Measurements from ENCODE around the gene EPHB6.

Gene EPHB6

DNA sequence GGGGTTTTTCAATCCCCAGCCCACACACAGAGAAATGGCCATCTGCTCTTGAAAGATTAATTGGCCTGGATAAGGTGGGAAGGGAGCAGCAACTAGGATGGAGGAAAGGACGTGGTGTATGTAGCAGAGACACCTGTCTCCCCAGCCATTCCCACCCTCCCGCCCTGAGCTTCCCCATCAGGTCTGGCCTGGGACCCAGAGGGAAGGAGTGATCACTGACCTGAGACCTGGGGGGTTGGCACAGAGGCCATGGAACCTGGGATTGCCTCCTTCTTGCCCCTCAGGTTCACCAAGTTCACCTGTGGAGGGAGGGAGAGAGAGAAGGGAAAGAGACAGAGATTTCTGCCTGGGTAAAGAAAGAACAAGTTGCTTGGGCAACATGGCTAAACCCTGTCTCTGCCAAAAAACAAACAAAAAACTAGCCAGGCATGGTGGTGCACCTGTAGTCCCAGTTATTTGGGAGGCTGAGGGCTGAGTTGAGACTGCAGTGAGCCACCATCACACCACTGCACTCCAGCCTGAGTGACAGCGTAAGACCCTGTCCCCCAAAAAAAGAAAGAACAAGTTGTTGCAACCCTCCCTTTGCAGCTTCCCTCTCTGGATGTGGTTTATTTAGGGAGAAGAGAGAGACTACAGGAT is 42.0 kb downstream of the EPHB6 start:
- Histone ChIP-seq H3K9me3 (ENCODE audit: control insufficient read depth, insufficient read depth, low read length) (no peaks in the 10 kb centered on the region), H3K4me1 (ENCODE audit: control insufficient read depth, insufficient read depth, low read length) (peaks cover 2% of the 10 kb centered on the region), H3K9ac (ENCODE audit: low read depth, low read length) (no peak overlapping the region), H3K4me3 (ENCODE audit: low read depth, low read length) (no peak overlapping the region), H3K36me3 (ENCODE audit: control insufficient read depth, insufficient read depth, low read length) (no peaks in the 10 kb centered on the region), H3K27me3 (ENCODE audit: control insufficient read depth, insufficient read depth, low read length) (no peaks in the 10 kb centered on the region)

GRCh38 chr7:142897691-142898090 is 42.8 kb downstream of the EPHB6 start:
- Histone ChIP-seq H3K9me3 (ENCODE audit: control insufficient read depth, insufficient read depth, low read length) (peaks cover 3% of the 10 kb centered on the region), H3K36me3 (ENCODE audit: control insufficient read depth, insufficient read depth, low read length) (no peaks in the 10 kb centered on the region), H3K27me3 (ENCODE audit: control insufficient read depth, insufficient read depth, low read length) (no peaks in the 10 kb centered on the region), H3K9ac (ENCODE audit: low read depth, low read length) (no peak overlapping the region), H3K4me3 (ENCODE audit: low read depth, low read length) (no peak overlapping the region), H3K4me1 (ENCODE audit: control insufficient read depth, insufficient read depth, low read length) (peaks cover 2% of the 10 kb centered on the region)

- Histone ChIP-seq H3K9ac (ENCODE audit: low read depth, low read length) (no peak overlapping the region), H3K27me3 (ENCODE audit: control insufficient read depth, insufficient read depth, low read length) (no peaks in the 10 kb centered on the region), H3K9me3 (ENCODE audit: control insufficient read depth, insufficient read depth, low read length) (peaks cover 3% of the 10 kb centered on the region), H3K4me3 (ENCODE audit: low read depth, low read length) (no peak overlapping the region), H3K4me1 (ENCODE audit: control insufficient read depth, insufficient read depth, low read length) (peaks cover 2% of the 10 kb centered on the region), H3K36me3 (ENCODE audit: control insufficient read depth, insufficient read depth, low read length) (no peaks in the 10 kb centered on the region)
These were observed 43.7 kb downstream of the EPHB6 start for GRCh38 chr7:142898377-142899170.

DNA sequence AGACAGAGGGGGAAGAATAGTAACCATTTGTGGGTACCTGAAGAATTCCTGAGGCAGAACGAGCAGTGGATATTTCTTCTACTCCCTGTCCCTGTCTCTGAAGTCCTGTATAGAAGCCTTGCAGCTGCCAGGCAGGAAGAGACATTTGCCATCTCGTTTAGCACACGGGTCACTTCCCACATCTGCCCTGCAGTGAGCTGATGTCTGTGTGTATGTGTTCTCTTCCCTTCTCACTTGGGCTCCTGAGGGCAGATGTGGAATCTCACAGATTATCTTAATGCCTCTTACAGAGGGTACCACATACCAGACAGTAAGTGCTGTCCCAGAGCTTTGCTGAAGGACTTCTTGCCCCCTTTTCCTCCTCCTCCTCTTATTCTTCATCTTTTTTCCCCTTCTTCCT is 44.8 kb downstream of the EPHB6 start:
- Histone ChIP-seq H3K4me1 (ENCODE audit: control insufficient read depth, insufficient read depth, low read length) (peaks cover 2% of the 10 kb centered on the region), H3K9me3 (ENCODE audit: control insufficient read depth, insufficient read depth, low read length) (peaks cover 3% of the 10 kb centered on the region), H3K27me3 (ENCODE audit: control insufficient read depth, insufficient read depth, low read length) (no peaks in the 10 kb centered on the region), H3K4me3 (ENCODE audit: low read depth, low read length) (no peak overlapping the region), H3K36me3 (ENCODE audit: control insufficient read depth, insufficient read depth, low read length) (no peaks in the 10 kb centered on the region), H3K9ac (ENCODE audit: low read depth, low read length) (no peak overlapping the region)

- H3K27me3 ChIP-seq (ENCODE audit: control insufficient read depth, insufficient read depth, low read length) = no peaks in the 10 kb centered on the region
- H3K36me3 ChIP-seq (ENCODE audit: control insufficient read depth, insufficient read depth, low read length) = no peaks in the 10 kb centered on the region
- H3K9ac ChIP-seq (ENCODE audit: low read depth, low read length) = no peak overlapping the region
- H3K4me1 ChIP-seq (ENCODE audit: control insufficient read depth, insufficient read depth, low read length) = peaks cover 2% of the 10 kb centered on the region
- no peak overlapping the region for H3K4me3 ChIP-seq (ENCODE audit: low read depth, low read length)
- H3K9me3 ChIP-seq (ENCODE audit: control insufficient read depth, insufficient read depth, low read length) = peaks cover 5% of the 10 kb centered on the region
These were observed 46.8 kb downstream of the EPHB6 start for GRCh38 chr7:142901426-142902259.

DNA sequence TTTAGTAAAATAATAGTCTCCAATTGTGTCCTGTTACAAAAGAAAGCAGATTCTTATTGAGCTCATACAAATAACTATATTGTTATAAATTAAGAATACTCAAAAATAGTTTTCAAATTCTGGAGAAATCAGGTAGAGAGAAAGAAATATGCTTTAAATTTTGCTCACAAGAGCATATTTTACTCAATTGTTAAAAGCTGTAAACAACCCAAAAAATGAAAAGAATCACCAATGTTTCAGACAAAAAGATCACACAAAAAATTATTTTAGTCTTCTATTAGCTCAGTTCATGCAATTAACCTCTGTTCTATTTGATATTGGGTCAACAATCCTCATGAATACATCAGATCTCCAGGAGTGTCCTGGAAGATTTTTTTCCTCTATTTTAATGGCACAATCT is 49.3 kb downstream of the EPHB6 start:
- Histone ChIP-seq H3K4me1 (ENCODE audit: control insufficient read depth, insufficient read depth, low read length) (no peaks in the 10 kb centered on the region), H3K27me3 (ENCODE audit: control insufficient read depth, insufficient read depth, low read length) (no peaks in the 10 kb centered on the region), H3K9me3 (ENCODE audit: control insufficient read depth, insufficient read depth, low read length) (peaks cover 5% of the 10 kb centered on the region), H3K9ac (ENCODE audit: low read depth, low read length) (no peak overlapping the region), H3K36me3 (ENCODE audit: control insufficient read depth, insufficient read depth, low read length) (no peaks in the 10 kb centered on the region), H3K4me3 (ENCODE audit: low read depth, low read length) (no peak overlapping the region)

DNA sequence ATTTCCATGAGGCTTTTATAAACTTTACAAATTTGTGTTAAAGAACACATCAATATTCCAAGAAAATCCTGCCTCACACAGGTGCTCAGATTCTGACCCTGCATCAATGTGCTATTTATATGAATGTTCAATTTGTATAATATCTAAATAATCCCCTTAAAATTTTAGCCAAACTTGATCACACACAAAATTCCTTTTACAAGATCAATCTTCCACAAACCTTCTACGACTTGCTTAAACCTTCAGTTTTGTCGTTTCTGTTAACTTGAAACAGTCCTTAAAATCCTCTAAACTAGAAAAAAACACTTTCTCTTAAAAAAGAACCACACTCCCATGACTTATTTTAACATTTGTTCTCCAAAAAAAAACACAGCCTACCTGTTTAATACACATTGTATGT is 50.9 kb downstream of the EPHB6 start:
- no peaks in the 10 kb centered on the region for H3K36me3 ChIP-seq (ENCODE audit: control insufficient read depth, insufficient read depth, low read length)
- H3K4me3 ChIP-seq (ENCODE audit: low read depth, low read length) = no peak overlapping the region
- H3K9ac ChIP-seq (ENCODE audit: low read depth, low read length) = no peak overlapping the region
- H3K9me3 ChIP-seq (ENCODE audit: control insufficient read depth, insufficient read depth, low read length) = peaks cover 5% of the 10 kb centered on the region
- no peaks in the 10 kb centered on the region for H3K27me3 ChIP-seq (ENCODE audit: control insufficient read depth, insufficient read depth, low read length)
- H3K4me1 ChIP-seq (ENCODE audit: control insufficient read depth, insufficient read depth, low read length) = no peaks in the 10 kb centered on the region

- no peaks in the 10 kb centered on the region for H3K27me3 ChIP-seq (ENCODE audit: control insufficient read depth, insufficient read depth, low read length)
- H3K36me3 ChIP-seq (ENCODE audit: control insufficient read depth, insufficient read depth, low read length) = no peaks in the 10 kb centered on the region
- H3K4me1 ChIP-seq (ENCODE audit: control insufficient read depth, insufficient read depth, low read length) = no peaks in the 10 kb centered on the region
- no peak overlapping the region for H3K4me3 ChIP-seq (ENCODE audit: low read depth, low read length)
- H3K9ac ChIP-seq (ENCODE audit: low read depth, low read length) = no peak overlapping the region
- peaks cover 5% of the 10 kb centered on the region for H3K9me3 ChIP-seq (ENCODE audit: control insufficient read depth, insufficient read depth, low read length)
These were observed 51.8 kb downstream of the EPHB6 start for GRCh38 chr7:142906643-142907042.

- Histone ChIP-seq H3K36me3 (ENCODE audit: control insufficient read depth, insufficient read depth, low read length) (no peaks in the 10 kb centered on the region), H3K9ac (ENCODE audit: low read depth, low read length) (no peak overlapping the region), H3K9me3 (ENCODE audit: control insufficient read depth, insufficient read depth, low read length) (peaks cover 2% of the 10 kb centered on the region), H3K27me3 (ENCODE audit: control insufficient read depth, insufficient read depth, low read length) (no peaks in the 10 kb centered on the region), H3K4me3 (ENCODE audit: low read depth, low read length) (no peak overlapping the region), H3K4me1 (ENCODE audit: control insufficient read depth, insufficient read depth, low read length) (no peaks in the 10 kb centered on the region)
These were observed 53.4 kb downstream of the EPHB6 start for GRCh38 chr7:142908290-142908689.

DNA sequence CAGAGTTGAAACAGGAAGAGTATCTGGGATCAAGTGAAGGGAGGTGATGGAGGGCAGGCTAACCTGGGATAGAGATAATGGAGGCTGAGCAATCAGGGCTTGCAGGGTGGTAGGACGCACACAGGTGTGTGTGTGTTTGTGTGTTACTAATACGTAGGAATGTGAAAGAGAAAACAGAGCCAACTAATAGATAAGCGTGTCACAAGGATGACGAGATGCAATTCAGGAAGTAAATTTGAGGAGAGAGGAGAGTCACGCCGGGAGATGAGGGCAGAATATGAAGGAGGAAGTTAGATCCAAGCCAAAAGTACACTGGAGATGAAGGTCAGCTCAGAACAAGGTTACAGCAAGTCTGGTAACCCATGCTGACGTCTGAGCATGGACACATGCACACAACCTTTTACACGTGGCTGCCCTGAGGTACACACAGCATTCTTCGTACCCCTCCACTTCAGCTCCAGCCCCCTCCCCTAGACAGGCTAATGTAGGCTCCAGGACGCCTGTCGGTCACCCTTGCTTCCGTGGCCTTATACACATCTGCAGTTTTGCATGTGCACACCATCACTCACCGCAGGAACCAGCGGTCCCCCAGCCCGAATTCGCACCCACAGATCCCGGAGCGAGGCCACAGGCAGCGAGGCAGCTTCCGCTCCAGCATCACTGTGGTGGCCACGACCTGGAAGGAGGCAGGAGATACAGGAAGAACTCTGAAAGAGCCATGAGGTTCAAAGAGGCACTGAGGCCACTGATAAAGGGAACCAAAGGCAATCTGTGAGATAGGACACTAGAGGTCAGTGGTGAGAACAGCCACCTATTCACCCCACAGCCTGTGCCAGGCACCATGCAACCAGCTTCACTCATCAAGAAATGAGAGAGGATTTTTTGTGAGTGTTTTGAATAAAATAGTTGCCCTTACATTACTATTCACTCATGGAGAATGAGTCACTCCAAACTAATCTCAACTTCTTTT is 54.3 kb downstream of the EPHB6 start:
- H3K9ac ChIP-seq (ENCODE audit: low read depth, low read length) = no peak overlapping the region
- no peaks in the 10 kb centered on the region for H3K4me1 ChIP-seq (ENCODE audit: control insufficient read depth, insufficient read depth, low read length)
- H3K36me3 ChIP-seq (ENCODE audit: control insufficient read depth, insufficient read depth, low read length) = no peaks in the 10 kb centered on the region
- H3K9me3 ChIP-seq (ENCODE audit: control insufficient read depth, insufficient read depth, low read length) = peaks cover 2% of the 10 kb centered on the region
- no peak overlapping the region for H3K4me3 ChIP-seq (ENCODE audit: low read depth, low read length)
- H3K27me3 ChIP-seq (ENCODE audit: control insufficient read depth, insufficient read depth, low read length) = no peaks in the 10 kb centered on the region

DNA sequence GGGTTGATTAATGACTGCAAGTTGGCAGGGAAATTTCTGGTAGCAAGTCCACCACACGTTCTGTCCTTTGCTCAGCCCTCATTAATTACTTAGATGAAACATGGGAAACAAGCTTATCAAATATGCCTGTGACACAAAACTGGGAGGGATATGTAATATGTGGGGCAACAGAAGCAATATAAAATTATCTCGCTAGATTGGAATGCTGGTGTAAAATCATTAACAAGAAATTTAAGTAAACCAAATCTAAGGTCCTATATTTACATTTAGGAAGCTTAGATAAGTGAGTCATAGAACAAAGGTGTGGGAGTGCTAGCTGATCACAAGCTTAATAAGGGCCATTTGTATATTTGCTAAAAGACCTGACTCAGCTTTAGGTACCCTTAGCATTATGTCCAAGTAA is 55.2 kb downstream of the EPHB6 start:
- H3K9me3 ChIP-seq (ENCODE audit: control insufficient read depth, insufficient read depth, low read length) = peaks cover 2% of the 10 kb centered on the region
- no peak overlapping the region for H3K4me3 ChIP-seq (ENCODE audit: low read depth, low read length)
- H3K9ac ChIP-seq (ENCODE audit: low read depth, low read length) = no peak overlapping the region
- H3K27me3 ChIP-seq (ENCODE audit: control insufficient read depth, insufficient read depth, low read length) = no peaks in the 10 kb centered on the region
- no peaks in the 10 kb centered on the region for H3K4me1 ChIP-seq (ENCODE audit: control insufficient read depth, insufficient read depth, low read length)
- H3K36me3 ChIP-seq (ENCODE audit: control insufficient read depth, insufficient read depth, low read length) = no peaks in the 10 kb centered on the region

All from iPS-15b (cell line).